LNCaP clone FGC (cell line): ENCODE measurements around the gene LSS.

Experiments
- DNase-seq: peaks from one replicate; pipeline ENCODE4 v3.0.0-alpha.2; 2011; ENCODE audit warnings: low read depth
- H3K4me3 ChIP-seq: 2 replicates; pipeline ENCODE4 v1.5.1; 2011; ENCODE audit warnings: mild to moderate bottlenecking, low read depth, low read length, control low read depth
- CTCF ChIP-seq: IDR thresholded peaks from 2 replicates; pipeline ENCODE4 v1.5.1; 2012; ENCODE audit warnings: mild to moderate bottlenecking; ENCODE audit not compliant: control insufficient read depth, insufficient read depth; ENCODE audit errors: extremely low read depth

LSS gene

GRCh38 chr21:46220275-46220810 lies 8.2 kb downstream of the LSS start:
- TF ChIP-seq CTCF, result no peak
- DNase-seq, result no peak
- H3K4me3 ChIP-seq, result no peak overlapping the region

- no peak for TF ChIP-seq CTCF
- DNase-seq, result no peak
- H3K4me3 ChIP-seq, result no peak overlapping the region
Measured at GRCh38 chr21:46219591-46220239, 8.9 kb downstream of the LSS start.

- no peak overlapping the region for H3K4me3 ChIP-seq
- TF ChIP-seq CTCF, result no peak
- DNase-seq, result no peak
Measured at GRCh38 chr21:46218906-46219590, 9.5 kb downstream of the LSS start.

- DNase-seq, result no peak
- no peak overlapping the region for H3K4me3 ChIP-seq
- TF ChIP-seq CTCF, result no peak
Measured at GRCh38 chr21:46217511-46218196, 10.9 kb downstream of the LSS start.

- TF ChIP-seq CTCF, result no peak
- DNase-seq, result no peak
- no peak overlapping the region for H3K4me3 ChIP-seq
Measured at GRCh38 chr21:46216132-46216747, 12.3 kb downstream of the LSS start.

- no peak overlapping the region for H3K4me3 ChIP-seq
- no peak for DNase-seq
- no peak for TF ChIP-seq CTCF
Measured at GRCh38 chr21:46215436-46216131, 13.0 kb downstream of the LSS start.
